PC-9 (cell line): Measurements from ENCODE around the gene SPEF1. TPM values are rescaled to one million over a fixed set of nuclear protein-coding genes. Genes with fewer than 3 reads are reported as not detected.

Experiments
- BruUV-seq: library from RNA; stranded (reverse); fragments of 400-500 nt; replicated peaks from 2 replicates; lab custom pipeline; 2021; lab: Mats Ljungman, UMichigan
- CTCF ChIA-PET: fragments of 300-600 bp; sonication (Branson Sonifier 250); formaldehyde crosslinking; loops from one replicate; lab custom pipeline; 2022; ENCODE audit warnings: antibody characterized with exemption; lab: Charles Lee
- POLR2A ChIA-PET: fragments of 300-600 bp; sonication (Branson Sonifier 250); formaldehyde crosslinking; loops from one replicate; lab custom pipeline; 2022; ENCODE audit warnings: antibody characterized with exemption; ENCODE audit not compliant: unreplicated experiment; lab: Charles Lee
- DNase-seq, 2 experiments: peaks; one replicate each; pipeline versions ENCODE4 v3.0.0 to v3.0.0-alpha.2; 2015 to 2022; ENCODE audit warnings: mixed read lengths in 1 of 2
- H2AFZ ChIP-seq: fragments of 200-600 bp; sonication (generic); 2 replicates; pipeline ENCODE4 v1.8.1; 2017; ENCODE audit warnings: antibody characterized with exemption
- H3F3A ChIP-seq: fragments of 200-600 bp; sonication (generic); 2 replicates; pipeline ENCODE4 v1.8.1; 2017; ENCODE audit warnings: antibody characterized with exemption, mild to moderate bottlenecking, low read depth; ENCODE audit not compliant: insufficient read depth
- H3K27ac ChIP-seq: fragments of 200-600 bp; sonication (generic); 2 replicates; pipeline ENCODE4 v1.6.1; 2016; ENCODE audit warnings: mixed run types
- H3K27me3 ChIP-seq: fragments of 200-600 bp; sonication (generic); 2 replicates; pipeline ENCODE4 v1.6.1; 2016; ENCODE audit warnings: low read depth, mixed run types; ENCODE audit not compliant: insufficient read depth
- H3K36me3 ChIP-seq: fragments of 200-600 bp; sonication (generic); 2 replicates; pipeline ENCODE4 v1.6.1; 2016; ENCODE audit warnings: low read depth, mixed run types
- H3K4me1 ChIP-seq: fragments of 200-600 bp; sonication (generic); replicated peaks from 2 replicates; pipeline ENCODE4 v1.6.1; 2016; ENCODE audit warnings: mixed run types; ENCODE audit not compliant: insufficient read depth
- H3K4me2 ChIP-seq: fragments of 200-600 bp; sonication (generic); 2 replicates; pipeline ENCODE4 v1.6.1; 2017; ENCODE audit warnings: mixed run types
- H3K4me3 ChIP-seq: fragments of 200-600 bp; sonication (generic); 2 replicates; pipeline ENCODE4 v1.6.1; 2016; ENCODE audit warnings: mixed run types
- H3K79me2 ChIP-seq: fragments of 200-600 bp; sonication (generic); 2 replicates; pipeline ENCODE4 v1.6.1; 2017; ENCODE audit warnings: low read depth, mixed run types
- H3K9me2 ChIP-seq: fragments of 200-600 bp; sonication (generic); 2 replicates; pipeline ENCODE4 v1.8.1; 2017; ENCODE audit warnings: mild to moderate bottlenecking; ENCODE audit not compliant: insufficient read depth
- H3K9me3 ChIP-seq: fragments of 200-600 bp; sonication (generic); 2 replicates; pipeline ENCODE4 v1.8.1; 2016; ENCODE audit warnings: low read depth; ENCODE audit not compliant: insufficient read depth
- H4K20me1 ChIP-seq: fragments of 200-600 bp; sonication (generic); 2 replicates; pipeline ENCODE4 v1.8.1; 2017; ENCODE audit not compliant: insufficient read depth
- CTCF ChIP-seq: fragments of 200-600 bp; sonication (generic); conservative IDR thresholded peaks from 2 replicates; pipeline ENCODE4 v1.6.1; 2017; ENCODE audit warnings: mixed run types, antibody characterized with exemption, mild to moderate bottlenecking, moderate library complexity
- EZH2 ChIP-seq: fragments of 200-600 bp; sonication (generic); IDR thresholded peaks from 2 replicates; pipeline ENCODE4 v1.8.0; 2017; ENCODE audit warnings: antibody characterized with exemption, low read depth
- intact Hi-C: fragments of 100-400 bp; cut with micrococcal nuclease; formaldehyde crosslinking; loops from one replicate; pipeline ENCODE4 v1.10.0; 2022; ENCODE audit not compliant: unreplicated experiment
- total RNA-seq: library from RNA; stranded (reverse); gene quantifications from 2 replicates; pipeline ENCODE4 v1.2.3, GENCODE V29; 2021

Gene SPEF1
- total RNA-seq, 1 experiment from 2014 or later, result 2.6 TPM

- H3K79me2 ChIP-seq, result peaks cover 17% of the 10 kb centered on the region
- no peaks in the 10 kb centered on the region for H3F3A ChIP-seq
- no peak for TF ChIP-seq CTCF
- no peak for TF ChIP-seq EZH2
- H4K20me1 ChIP-seq, result no peaks in the 10 kb centered on the region
- no peaks in the 10 kb centered on the region for H3K9me3 ChIP-seq
- H3K9me2 ChIP-seq, result no peaks in the 10 kb centered on the region
- no peak overlapping the region for H3K27ac ChIP-seq
- H3K4me1 ChIP-seq, result peaks cover 15% of the 10 kb centered on the region
- H3K27me3 ChIP-seq, result no peaks in the 10 kb centered on the region
- ChIA-PET CTCF (no interaction called here), POLR2A (no interaction called here)
- BruUV-seq, result no TSS peak
- DNase-seq, result no peak
- no peaks in the 10 kb centered on the region for H3K36me3 ChIP-seq
- no peak overlapping the region for H2AFZ ChIP-seq
- intact Hi-C loops, result no loop called here
- no peak overlapping the region for H3K4me3 ChIP-seq
- no peak overlapping the region for H3K4me2 ChIP-seq
Observed at GRCh38 chr20:3798908-3799248, 17.6 kb upstream of the SPEF1 start.

- no peak for DNase-seq
- TSS peak; percentile 44 for BruUV-seq
- Histone ChIP-seq H3F3A (no peaks in the 10 kb centered on the region), H3K27me3 (no peaks in the 10 kb centered on the region), H3K9me3 (no peaks in the 10 kb centered on the region), H3K27ac (no peak overlapping the region), H3K9me2 (no peaks in the 10 kb centered on the region), H4K20me1 (no peaks in the 10 kb centered on the region), H3K36me3 (no peaks in the 10 kb centered on the region), H2AFZ (no peak overlapping the region), H3K79me2 (peaks cover 17% of the 10 kb centered on the region), H3K4me3 (no peak overlapping the region), H3K4me1 (peaks cover 15% of the 10 kb centered on the region), H3K4me2 (peak overlapping the region; percentile 79; the same call in 1 of the 2 replicates)
- intact Hi-C loops, result no loop called here
- POLR2A ChIA-PET, result no interaction called here
- CTCF ChIA-PET, result no interaction called here
- TF ChIP-seq CTCF (no peak), EZH2 (no peak)
Observed at GRCh38 chr20:3798373-3798768, 17.1 kb upstream of the SPEF1 start.

GRCh38 chr20:3797592-3798372 lies 16.5 kb upstream of the SPEF1 start:
- Histone ChIP-seq H3K4me3 (peak overlapping the region; percentile 95; the same call in 1 of the 2 replicates), H3K27me3 (no peaks in the 10 kb centered on the region), H3K9me3 (no peaks in the 10 kb centered on the region), H3K9me2 (no peaks in the 10 kb centered on the region), H3K79me2 (peaks cover 17% of the 10 kb centered on the region), H4K20me1 (no peaks in the 10 kb centered on the region), H3K4me1 (peaks cover 15% of the 10 kb centered on the region), H3K36me3 (no peaks in the 10 kb centered on the region), H2AFZ (no peak overlapping the region), H3F3A (no peaks in the 10 kb centered on the region), H3K4me2 (peak overlapping the region; percentile 79), H3K27ac (no peak overlapping the region)
- intact Hi-C loops, result loop anchor here (1.0 kb wide), 1 partner anchor 14 kb away; no protein-coding TSS in a partner anchor
- ChIA-PET POLR2A (no interaction called here), CTCF (no interaction called here)
- DNase-seq, result peak in 1 of 2 experiments; percentile 48
- no TSS peak for BruUV-seq
- TF ChIP-seq EZH2 (no peak), CTCF (no peak)
